GM21723 (cell line): Measurements from ENCODE around the gene RAB39A.

ENCODE experiments used
- ATAC-seq: cut with Tn5 transposase; IDR thresholded peaks from one replicate; pipeline ENCODE4 v1.9.1; 2021; ENCODE audit warnings: mild to moderate bottlenecking, moderate library complexity; ENCODE audit not compliant: unreplicated experiment

RAB39A gene

GRCh38 chr11:107961480-107961879 lies 33.2 kb downstream of the RAB39A start:
- no peak for ATAC-seq

GRCh38 chr11:107962181-107962580 lies 33.9 kb downstream of the RAB39A start:
- no peak for ATAC-seq

- ATAC-seq, result no peak
Observed at GRCh38 chr11:107963091-107963490, 34.8 kb downstream of the RAB39A start.

- ATAC-seq, result no peak
Observed at GRCh38 chr11:107969219-107969618, 41.0 kb downstream of the RAB39A start.

GRCh38 chr11:107970049-107970448 lies 41.8 kb downstream of the RAB39A start:
- ATAC-seq, result no peak

- ATAC-seq, result no peak
Observed at GRCh38 chr11:107973641-107974040, 45.4 kb downstream of the RAB39A start.

- ATAC-seq, result no peak
Observed at GRCh38 chr11:107988397-107989158, 60.3 kb downstream of the RAB39A start.

- ATAC-seq, result no peak
Observed at GRCh38 chr11:107991868-107992414, 63.7 kb downstream of the RAB39A start.

- no peak for ATAC-seq
Observed at GRCh38 chr11:107996006-107996776, 67.9 kb downstream of the RAB39A start.

- no peak for ATAC-seq
Observed at GRCh38 chr11:107998761-107999160, 70.5 kb downstream of the RAB39A start.

- ATAC-seq, result peak; percentile 93
Observed at GRCh38 chr11:107999759-108000455, 71.7 kb downstream of the RAB39A start.

GRCh38 chr11:108002476-108002875 lies 74.2 kb downstream of the RAB39A start:
- ATAC-seq, result no peak

GRCh38 chr11:108003623-108004022 lies 75.4 kb downstream of the RAB39A start:
- ATAC-seq, result no peak

- ATAC-seq, result no peak
Observed at GRCh38 chr11:108007819-108008218, 79.6 kb downstream of the RAB39A start.

- ATAC-seq, result peak; percentile 87
Observed at GRCh38 chr11:108008656-108009496, 80.6 kb downstream of the RAB39A start, which contains the start of gene CUL5. TSS of gene CUL5 (plus strand) at chr11:108008898. CDS start at chr11:108009349, 451 bp downstream.

GRCh38 chr11:108009497-108010370 lies 81.5 kb downstream of the RAB39A start:
- peak; percentile 25 for ATAC-seq

- no peak for ATAC-seq
Observed at GRCh38 chr11:108012139-108012725, 84.0 kb downstream of the RAB39A start.
